GM18507 (cell line): ENCODE results near the gene POLL.
A peak's percentile ranks its signal among the peaks of the same experiment; 100 is the strongest.

ENCODE experiments used
- DNase-seq: peaks from one replicate; pipeline ENCODE4 v3.0.0; 2011; ENCODE audit warnings: low read depth; ENCODE audit not compliant: insufficient read length; ENCODE audit errors: extremely low spot score
- FAIRE-seq: peaks from 2 replicates; lab custom pipeline; 2011; peaks lifted over from hg19 to GRCh38; lab: Jason Lieb, UNC

POLL gene

DNA sequence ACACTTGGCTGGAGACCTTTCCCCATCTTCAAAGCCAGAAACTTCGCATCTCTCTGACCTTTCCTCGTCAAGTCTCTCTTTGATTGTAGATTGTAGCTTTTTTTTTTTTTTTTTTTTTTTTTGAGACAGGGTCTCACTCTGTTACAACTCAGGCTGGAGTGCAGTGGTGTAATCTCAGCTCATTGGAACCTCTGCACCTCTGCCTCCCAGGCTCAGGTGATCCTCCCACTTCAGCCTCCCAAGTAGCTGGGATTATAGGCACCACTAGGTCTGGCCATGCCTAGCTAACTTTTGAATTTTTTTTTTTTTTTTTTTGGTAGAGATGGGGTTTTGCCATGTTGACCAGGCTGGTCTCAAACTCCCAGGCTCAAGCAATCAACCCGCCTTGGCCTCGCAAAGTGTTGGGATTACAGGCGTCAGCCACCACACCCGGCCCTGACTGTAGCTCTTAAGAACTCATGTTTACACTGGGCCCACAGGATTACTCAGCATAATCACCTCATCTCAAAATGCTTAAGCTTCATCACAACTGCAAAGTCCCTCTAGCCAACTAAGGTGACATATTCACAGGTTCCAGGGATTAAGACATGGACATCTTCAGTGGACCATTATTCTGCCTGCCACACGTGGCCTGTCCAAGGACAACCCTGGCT, 11.7 kb downstream of the POLL start:
- no peak for FAIRE-seq
- no peak for DNase-seq

DNA sequence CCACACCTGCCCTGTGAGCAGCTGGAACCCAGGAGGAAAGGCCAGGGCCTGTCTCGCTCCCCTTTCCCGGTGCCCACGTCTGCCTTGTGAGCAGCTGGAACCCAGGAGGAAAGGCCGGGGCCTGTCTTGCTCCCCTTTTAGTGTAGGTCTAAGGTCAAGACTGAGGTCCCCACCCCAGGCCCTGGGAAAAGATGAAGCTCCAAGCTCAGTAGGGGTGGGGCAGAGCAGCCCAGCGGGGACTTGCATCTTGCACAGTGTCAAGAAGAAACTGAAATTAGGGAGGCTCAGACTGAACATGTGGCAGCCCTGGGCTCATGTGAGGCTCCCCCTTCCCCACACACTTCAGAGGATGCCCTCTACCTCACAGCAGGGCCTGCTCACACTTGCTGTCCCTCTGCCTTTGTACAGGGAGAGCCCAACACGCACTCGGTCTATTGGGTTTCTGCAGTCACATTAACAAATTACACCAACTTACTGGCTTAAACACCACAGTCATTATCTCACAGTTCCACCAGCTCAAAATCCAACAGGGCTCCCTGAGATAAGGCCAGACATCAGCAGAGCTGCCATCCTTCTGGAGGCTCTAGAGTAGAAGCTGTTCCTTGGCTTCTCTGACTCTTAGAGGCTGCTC, 12.4 kb downstream of the POLL start:
- FAIRE-seq (no peak), DNase-seq (no peak)

DNA sequence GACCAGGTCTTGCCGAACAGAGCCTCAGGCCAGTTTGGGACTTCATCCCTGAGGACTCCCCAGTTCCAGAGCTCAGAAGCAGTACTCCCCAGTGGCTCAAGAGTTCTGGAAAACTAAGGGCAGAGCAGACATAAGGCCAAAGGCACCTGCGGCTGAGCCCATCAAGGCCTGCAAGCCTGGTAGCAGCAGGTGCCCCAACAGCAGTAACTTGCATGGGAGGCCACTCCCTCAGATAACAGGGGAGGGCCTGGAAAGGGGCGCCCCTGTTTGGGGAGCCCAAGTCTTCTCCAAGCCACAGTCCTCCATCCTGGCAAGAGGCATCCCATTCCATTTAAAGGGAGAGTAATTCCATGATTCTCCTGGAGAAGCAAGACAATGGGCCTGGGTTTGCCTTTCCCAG, 13.0 kb downstream of the POLL start:
- FAIRE-seq (no peak), DNase-seq (no peak)

DNA sequence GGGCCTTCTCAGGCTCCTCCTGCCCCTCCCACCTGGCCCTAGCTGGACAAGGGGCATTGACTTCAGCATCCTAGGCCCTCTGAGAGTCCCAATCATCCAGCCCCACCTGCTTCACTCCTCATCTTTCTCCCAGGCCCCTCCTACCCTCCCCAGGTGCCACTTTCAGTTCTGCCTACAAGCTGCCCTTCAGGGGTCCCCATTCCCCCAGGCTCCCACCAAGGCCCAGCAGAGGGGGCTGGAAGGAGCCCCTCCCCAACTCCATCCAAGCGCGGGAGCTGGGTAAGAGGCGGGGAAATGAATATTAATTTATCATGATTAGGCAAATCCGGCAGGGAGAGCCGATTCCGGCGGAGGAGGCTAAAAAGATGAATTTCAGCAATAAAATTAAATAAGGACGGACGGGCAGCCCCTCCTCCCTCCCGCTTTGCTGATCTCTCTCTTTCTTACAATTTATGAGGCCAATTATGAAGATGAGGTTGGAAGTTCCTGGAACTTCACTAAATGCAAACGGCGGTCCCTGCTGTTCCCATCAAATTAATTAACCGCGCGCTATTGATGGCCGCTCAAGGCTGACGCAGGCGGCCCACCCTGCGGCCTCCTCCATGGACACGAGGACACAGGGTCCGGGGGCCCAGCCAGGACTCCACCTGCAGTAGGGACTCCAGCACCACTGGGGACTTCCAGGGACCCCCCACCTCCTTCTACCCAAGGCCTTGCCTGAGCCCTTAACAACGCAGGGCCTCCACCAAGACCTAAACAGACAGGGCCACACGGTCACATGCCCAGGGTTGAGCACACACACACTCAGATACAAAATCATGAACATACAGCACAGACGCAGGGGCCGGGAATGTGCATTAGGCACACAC, 13.9 kb downstream of the POLL start:
- DNase-seq (no peak), FAIRE-seq (no peak)

DNA sequence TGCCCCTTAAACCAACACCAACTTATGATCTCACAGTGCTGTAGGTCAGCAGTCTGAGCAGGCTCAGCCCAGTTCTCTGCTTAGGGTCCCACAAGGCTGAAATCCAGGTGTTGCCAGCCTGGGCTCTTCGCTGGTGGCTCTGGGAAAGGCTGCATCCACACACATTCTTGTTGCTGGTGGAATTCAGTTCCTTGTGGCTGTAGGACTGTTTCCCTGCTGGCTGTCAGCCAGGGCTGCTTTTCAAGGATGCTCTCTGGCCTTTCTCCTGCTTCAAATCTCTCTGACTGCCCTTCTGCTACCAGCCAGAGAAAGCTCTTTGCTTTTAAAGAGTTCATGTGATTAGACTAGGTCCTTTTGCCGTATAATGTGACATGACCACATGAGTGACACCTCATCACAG, 15.3 kb downstream of the POLL start:
- FAIRE-seq: no peak

DNA sequence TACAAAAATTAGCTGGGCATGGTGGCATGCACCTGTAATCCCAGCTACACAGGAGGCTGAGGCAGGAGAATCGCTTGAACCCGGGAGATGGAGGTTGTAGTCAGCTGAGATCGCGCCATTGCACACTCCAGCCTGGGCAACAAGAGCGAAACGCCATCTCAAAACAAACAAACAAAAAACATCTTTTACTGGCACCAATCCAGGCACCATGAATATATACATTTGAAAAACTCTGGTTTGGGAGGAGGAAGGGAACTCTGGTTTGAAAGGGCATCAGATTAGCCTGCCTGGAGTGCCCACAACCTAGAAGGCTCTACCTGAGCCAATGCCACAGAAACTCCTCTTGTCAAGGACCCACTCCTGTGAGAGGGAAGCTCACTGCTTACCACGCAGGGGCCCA, 15.9 kb downstream of the POLL start:
- FAIRE-seq (no peak), DNase-seq (no peak)

More for the DNA sequence above, 15.3 kb downstream of the POLL start:
- no peak for DNase-seq

DNA sequence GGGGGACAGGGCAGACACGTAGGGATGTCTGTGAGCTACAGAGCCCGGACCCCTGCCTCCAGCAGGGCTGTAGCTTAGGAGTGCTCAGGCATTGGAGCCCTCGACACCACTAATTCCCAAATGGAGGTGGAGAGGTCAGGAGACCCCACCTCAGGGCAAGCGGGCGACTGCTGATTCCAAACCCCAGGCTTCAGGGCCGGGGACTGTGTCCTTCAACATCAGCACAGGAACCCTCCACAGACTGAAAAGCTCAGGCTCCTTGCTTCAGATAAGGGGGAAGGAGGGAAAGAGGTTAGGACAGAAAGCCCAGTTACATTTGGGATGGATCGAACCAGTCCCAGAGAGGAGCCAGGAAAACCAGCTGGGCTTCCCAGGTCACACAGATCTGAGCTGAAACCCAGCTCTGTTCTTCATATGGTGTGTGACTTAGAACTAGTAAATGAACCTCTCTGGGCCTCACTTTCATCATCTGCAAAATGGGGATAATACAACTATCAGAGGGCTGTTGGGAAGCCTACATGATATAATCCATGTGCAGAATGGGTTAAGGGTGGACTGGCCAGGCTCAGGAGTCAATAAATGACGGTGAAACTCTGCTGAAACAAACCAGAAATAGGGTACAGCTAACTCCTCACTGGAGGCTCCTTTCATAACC, 16.7 kb downstream of the POLL start:
- no peak for FAIRE-seq
- no peak for DNase-seq

DNA sequence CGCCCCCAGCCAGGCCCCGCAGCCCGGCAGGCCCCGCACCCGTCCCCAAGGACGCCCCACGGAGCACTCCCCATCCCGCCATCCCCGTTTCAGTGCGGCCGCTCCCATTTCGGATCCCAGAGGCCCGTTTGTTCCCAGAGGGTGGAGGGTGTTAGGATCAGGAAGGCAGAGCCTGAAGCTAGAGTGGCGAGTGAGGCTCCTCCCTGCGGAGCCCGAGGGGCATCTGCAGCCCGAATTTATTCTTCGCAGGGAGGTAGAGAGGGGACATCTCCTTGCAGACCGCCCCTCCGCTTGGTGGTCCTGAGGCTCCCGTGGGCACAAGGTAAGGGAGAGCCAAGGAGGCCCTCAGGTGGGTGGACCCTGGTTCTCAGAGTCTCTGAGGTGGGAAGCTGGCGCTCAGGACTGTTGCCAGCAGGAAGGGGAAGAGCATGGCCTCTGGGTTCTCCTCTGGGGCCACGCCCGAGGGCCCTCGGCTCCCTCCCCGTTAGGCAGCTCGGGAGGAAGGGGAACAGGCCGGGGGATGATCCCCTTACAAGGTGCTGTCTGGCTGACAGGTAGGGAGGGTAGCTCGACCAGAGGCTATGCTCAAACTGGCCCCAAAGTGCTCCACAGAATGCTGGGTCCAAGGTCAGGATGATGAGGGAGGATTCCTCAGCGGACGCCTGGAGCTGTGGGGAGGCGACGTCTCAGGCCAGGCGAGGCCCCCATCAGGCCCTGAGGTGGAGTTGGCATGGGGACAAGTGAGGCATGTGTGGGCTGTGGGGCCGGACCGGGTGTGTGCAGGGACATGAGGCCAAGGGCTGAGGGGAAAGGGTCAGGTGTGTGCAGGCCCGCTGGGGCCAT, 17.4 kb downstream of the POLL start:
- DNase-seq: no peak

DNA sequence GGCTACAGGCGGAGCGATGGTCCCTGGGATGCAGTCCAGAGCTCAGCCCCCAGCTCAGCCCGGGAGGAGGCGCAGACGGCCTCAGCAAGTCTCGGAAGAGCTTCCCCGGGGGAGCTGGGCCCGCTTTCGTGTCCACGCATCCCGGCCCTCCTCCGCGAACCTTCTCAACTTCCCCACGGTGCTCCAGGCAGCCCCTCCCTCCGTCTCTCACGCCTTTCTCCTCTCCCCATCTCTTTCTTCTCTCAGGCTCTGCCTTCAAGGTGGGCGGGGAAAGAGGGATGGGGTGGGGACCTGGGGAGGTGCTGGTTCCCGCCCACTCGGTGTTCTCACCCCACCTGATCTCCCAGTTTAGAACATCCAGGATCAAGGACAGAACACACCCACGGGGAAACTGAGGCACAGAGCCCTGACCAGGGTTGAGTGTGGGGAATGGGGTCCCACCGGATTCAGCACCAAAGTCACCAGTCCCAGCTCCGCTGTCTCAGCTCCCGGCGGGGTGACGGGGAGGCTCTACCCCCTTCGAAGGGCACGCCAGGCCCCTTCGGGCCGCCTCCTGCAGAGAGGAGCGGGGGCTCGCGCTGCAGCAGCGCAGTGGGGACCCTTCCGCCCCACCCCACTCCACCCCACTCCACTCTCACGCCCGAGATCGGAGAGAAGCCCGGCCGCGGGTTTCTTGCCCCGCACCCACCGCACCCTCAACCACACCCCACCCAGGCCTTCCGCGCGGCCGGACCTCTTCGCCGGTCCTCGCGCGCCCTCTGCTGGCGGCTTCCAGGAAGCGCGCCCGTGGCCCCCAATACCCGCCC, 18.2 kb downstream of the POLL start:
- FAIRE-seq: peak; percentile 71
- DNase-seq: peak; percentile 75

More for the DNA sequence above, 17.4 kb downstream of the POLL start:
- no peak for FAIRE-seq

DNA sequence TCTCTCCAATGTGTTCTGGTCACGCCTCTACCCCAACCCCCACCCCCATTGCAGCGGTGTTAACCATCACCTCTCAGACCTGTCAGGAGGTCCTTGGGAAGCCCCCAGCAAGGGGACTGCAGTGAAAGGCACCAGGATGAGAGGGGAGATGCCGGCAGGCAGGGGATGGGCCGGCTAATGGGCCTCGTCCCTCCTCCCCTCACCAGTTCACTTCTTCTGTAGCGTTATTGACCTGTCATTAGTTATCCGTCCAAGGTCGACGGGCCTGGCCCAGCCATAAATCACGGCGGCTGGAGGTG, 18.8 kb downstream of the POLL start:
- DNase-seq: no peak
- FAIRE-seq: no peak

DNA sequence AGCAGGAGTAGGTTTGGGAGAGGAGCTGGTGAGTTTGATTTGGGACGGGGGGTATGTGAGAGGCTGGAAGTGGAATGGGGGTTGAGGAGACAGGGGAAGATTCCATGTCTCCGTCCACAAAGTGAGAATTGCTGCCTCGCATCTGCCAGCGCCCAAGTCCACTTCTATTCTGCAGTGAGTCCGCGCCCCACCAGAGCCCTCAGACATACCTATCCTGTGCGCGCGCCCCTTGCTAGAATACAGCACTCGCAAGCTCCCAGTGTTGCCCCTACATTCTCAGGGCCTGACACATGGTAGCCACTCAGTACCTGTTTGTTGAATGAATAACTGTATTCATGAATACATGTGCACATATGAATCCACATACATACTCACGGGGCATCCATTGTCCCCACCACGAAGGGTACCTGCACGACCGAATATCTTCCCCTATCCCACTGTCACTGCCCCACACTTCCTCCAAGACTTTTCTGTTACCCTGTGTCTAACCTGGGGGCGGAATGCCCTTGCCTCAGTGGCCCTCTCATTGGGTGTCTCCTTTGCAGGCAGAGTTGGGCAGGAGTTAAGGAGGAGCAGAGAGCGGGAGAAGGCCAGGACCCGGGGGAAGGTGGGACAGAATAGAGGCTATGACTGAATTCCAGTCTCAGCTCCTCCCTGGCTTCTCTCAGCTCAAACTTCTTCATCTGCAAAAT, 19.9 kb downstream of the POLL start:
- no peak for DNase-seq
- no peak for FAIRE-seq

DNA sequence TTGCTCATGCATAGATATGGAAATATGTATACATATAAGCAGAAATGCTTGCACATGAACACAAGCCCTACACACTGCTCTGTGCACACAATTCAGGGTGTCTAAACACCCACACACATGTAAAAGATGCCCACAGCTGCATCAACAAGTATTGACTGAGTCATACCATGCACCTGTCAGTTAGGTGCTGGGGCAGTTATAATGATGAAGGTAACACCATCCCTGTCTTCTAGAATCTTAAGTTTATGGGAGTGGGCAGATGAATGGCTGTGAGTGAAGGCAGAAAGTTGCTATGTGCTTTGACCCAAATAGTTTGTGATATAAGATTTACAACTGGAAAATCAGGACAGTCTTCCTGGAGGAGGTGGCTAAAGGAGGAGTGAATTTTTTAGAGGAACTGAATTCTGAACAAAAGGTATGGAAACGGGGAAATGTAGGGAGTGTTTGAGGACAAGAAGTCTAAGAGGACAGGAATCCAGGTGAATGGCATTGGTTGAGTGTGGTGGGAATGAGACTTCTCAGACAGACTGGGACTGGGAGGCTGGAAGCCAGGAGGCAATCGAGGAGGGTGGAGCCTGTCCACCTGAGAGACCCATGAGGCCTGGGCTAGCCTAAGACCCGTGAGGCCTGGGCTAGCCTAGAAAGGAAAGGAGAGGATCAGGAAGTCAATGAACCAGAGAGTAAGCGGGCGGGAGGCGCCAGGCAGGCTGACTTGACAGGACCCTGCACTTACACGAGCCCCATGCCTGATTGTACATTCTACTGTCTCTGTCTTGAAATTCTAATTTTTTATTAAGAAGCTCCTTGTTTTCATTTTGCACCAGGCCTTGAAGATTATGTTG, 20.7 kb downstream of the POLL start:
- no peak for FAIRE-seq
- DNase-seq: no peak

DNA sequence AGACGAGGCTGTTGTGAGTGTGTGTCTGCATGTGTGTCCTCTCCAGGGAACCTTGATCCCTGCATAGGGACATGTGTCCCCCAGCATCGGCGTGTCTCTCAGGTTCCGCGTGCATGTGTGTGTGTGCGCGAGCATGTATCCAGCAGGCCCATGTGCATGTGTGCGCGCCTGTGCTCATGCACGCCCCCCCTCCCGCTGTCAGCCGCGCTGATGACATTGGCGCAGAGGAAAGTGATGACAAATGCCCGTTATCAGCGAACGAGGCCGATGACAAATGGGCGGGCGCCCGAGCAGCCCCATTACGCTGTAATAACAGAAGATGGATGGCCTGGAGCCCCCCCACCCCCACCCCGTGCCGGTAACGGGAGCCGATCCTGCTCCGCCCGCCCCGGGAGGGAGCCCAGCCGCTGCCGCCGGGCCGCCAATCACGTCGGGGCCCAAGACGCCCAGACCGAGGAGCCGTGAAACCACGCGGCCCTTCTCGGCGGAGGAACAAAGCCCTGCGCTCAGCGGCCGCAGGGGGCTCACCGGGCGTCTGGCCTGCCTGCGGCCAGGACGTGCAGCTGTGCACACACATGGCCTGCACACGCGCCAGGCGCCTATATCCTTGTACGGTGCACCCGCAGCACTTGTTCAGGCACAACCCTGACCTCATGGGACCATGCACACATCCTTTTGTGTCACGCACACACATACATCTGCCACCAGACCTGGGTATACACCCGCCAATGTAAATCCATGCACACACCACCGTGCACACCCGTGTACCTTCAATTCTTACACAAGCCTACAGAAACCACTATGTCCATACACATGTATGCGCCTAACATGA, 21.5 kb downstream of the POLL start:
- FAIRE-seq (no peak), DNase-seq (peak; percentile 33)

DNA sequence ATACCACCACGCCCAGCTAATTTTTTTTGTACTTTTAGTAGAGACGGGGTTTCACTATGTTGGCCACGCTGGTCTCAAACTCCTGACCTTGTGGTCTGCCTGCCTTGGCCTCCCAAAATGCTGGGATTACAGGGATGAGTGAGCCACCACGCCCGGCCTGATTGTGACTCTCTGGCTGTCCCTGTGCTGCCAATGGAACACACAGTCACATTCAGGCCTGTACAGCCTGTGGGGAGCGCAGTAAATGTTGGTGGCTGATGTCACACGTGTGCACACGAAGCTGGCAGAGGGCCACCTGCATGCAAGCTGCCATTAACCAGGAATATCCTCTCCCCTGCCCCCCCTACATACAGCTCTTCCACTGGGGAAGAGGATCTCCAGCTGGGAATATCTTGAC, 22.1 kb downstream of the POLL start:
- no peak for DNase-seq
- no peak for FAIRE-seq

DNA sequence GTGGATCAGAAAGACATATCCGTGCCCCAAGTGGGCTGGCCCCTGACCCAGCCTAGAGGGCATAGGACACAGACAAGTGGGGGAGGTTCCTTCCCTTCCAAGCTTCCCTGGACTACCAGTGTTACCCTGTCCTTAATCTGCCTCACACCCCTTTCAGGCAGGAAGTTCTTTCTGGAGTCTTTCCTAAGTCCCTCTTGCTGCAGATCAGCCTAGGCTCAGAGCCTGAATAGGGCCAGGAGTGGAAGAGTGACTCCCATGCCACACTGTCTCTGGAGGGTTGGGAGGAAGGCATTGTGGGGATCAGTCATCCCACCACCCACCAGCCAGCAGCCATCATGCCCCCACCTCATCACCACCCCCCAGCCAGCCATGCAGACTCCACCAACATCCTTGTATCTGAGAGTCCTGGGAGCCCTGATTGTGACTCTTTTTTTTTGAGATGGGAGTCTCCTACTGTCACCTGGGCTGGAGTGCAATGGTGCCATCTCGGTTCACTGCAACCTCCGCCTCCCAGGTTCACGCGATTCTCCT, 22.6 kb downstream of the POLL start:
- FAIRE-seq: no peak
- DNase-seq: no peak

DNA sequence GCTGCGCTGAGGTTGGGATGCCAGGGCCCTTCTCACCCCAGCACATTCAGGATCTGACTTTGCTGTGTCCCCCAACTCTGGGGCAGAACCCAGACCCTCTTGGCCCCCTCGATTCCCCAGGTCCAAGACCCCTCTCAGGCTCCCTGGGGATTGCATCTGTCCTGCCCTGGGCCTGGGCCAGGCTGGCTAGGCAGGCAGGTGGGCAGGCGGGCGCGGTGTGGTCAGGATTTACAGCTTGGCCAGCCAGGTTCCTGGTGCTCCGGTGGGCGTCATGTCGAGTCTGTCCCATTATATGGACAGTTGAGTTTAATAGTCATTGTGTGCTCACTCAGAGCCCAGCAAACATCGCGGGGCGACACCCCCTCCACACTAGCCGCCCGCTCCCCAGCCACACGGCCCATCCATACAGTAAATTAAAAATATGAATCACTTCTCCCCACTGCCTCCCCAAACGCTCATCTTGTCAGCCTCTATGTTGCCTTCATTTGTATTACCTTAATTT, 23.5 kb downstream of the POLL start:
- no peak for DNase-seq
- FAIRE-seq: no peak
